Spleen (tissue), 11 donors: ENCODE results near the gene PTX4. TPM values are rescaled to one million over a fixed set of nuclear protein-coding genes. Genes with fewer than 3 reads are reported as not detected.
A peak's percentile ranks its signal among the peaks of the same experiment; 100 is the strongest.

Source experiments
- DNase-seq: peaks from one replicate; pipeline ENCODE4 v3.0.0-alpha.2; 2020
- H3K27ac ChIP-seq, 8 donors: fragments of 200-600 bp; sonication (generic) in 7 of 8; 1 replicate in 4 of 8; 2 replicates in 4 of 8; pipeline versions ENCODE4 v1.5.0 to v1.8.0; 2016 to 2021; ENCODE audit warnings: inconsistent platforms in 4 of 8, mild to moderate bottlenecking in 4 of 8, moderate library complexity in 1 of 8
- H3K27me3 ChIP-seq, 7 donors: fragments of 200-600 bp; sonication (generic) in 6 of 7; replicated peaks in 1 of 7; 1 replicate in 4 of 7; 2 replicates in 3 of 7; pipeline versions ENCODE4 v1.5.0 to v1.8.0; 2016 to 2021; ENCODE audit warnings: inconsistent platforms in 3 of 7, mild to moderate bottlenecking in 1 of 7
- H3K36me3 ChIP-seq, 6 donors: fragments of 200-600 bp; sonication (generic) in 5 of 6; 1 replicate in 4 of 6; 2 replicates in 2 of 6; pipeline versions ENCODE4 v1.5.0 to v1.8.0; 2016 to 2021; ENCODE audit warnings: inconsistent platforms in 2 of 6
- H3K4me1 ChIP-seq, 6 donors: fragments of 200-600 bp; sonication (generic) in 5 of 6; 1 replicate in 3 of 6; 2 replicates in 3 of 6; pipeline versions ENCODE4 v1.5.0 to v1.8.0; 2016 to 2021; ENCODE audit warnings: inconsistent platforms in 3 of 6
- H3K4me3 ChIP-seq, 8 donors: fragments of 200-600 bp; sonication (generic) in 7 of 8; 1 replicate in 4 of 8; 2 replicates in 4 of 8; pipeline versions ENCODE4 v1.5.0 to v1.8.0; 2016 to 2021; ENCODE audit warnings: inconsistent platforms in 4 of 8, mild to moderate bottlenecking in 4 of 8, moderate library complexity in 2 of 8
- H3K9me3 ChIP-seq, 8 donors: fragments of 200-600 bp; sonication (generic) in 7 of 8; 1 replicate in 4 of 8; 2 replicates in 4 of 8; pipeline versions ENCODE4 v1.5.0 to v1.8.0; 2016 to 2021; ENCODE audit warnings: inconsistent platforms in 4 of 8
- POLR2A ChIP-seq, 3 donors: fragments of 450-650 bp; IDR thresholded peaks; one replicate each; pipeline ENCODE4 v1.5.1; 2017; ENCODE audit warnings: antibody characterized with exemption in 3 of 3, mild to moderate bottlenecking in 1 of 3
- POLR2AphosphoS5 ChIP-seq, 3 donors: sonication (generic); formaldehyde crosslinking; IDR thresholded peaks; one replicate each; pipeline ENCODE4 v1.5.1; 2017; ENCODE audit warnings: antibody characterized with exemption in 3 of 3
- WGBS, 5 donors: extraction: QIAGEN DNeasy Blood & Tissue Kit in 3 of 5; methylation state at CpG; one replicate each; pipeline versions ENCODE4 v1.1.5 to v1.1.7; 2013 to 2018; 5-methylcytosine and 5-hydroxymethylcytosine counted together
- intact Hi-C: fragments of 100-400 bp; cut with DNase I; formaldehyde crosslinking; loops from one replicate; pipeline ENCODE4 v1.15.0; 2023; ENCODE audit warnings: low total_unique reads
- polyA plus RNA-seq, 3 donors: library from polyadenylated mRNA; stranded (reverse); fragments of 200-250 nt; gene quantifications; one replicate each; pipeline ENCODE4 v1.2.1, GENCODE V29; 2013
- total RNA-seq, 7 donors: library from RNA; depleted of rRNA in 3 of 7; stranded (reverse); fragments of >200 nt in 3 of 7; fragmentation: NEBNext Ultra II Directional in 4 of 7; extraction: Animal tissue kit (Norgen Biotek cat#: 25700) in 4 of 7; gene quantifications; one replicate each; pipeline versions ENCODE4 v1.1.0 to v1.2.1, GENCODE V29; 2016 to 2021
- TF ChIP-seq, protein P1 (sequence below), 11 experiments: fragments of 200-600 bp in 7 of 11; fragments of 450-650 bp in 4 of 11; sonication (generic) in 4 of 11; IDR thresholded peaks in 8 of 11; conservative IDR thresholded peaks in 3 of 11; 1 replicate in 7 of 11; 2 replicates in 4 of 11; pipeline versions ENCODE4 v1.4.0 to v1.8.0; 2016 to 2021; ENCODE audit warnings: antibody characterized with exemption in 11 of 11, inconsistent platforms in 4 of 11, mild to moderate bottlenecking in 1 of 11
- donor health status: healthy with polysubstance abuse.
- donor health status: DM: no; HTN: no; CAD: no; lungs with moderate emphysema.
- donor health status: DM: no; HTN: no; CAD: no.
- donor health status: Bipolar disorder and iron deficiency.
- donor health status: healthy.
- donor health status: DM: no; HTN: no; CAD: no.
- donor health status: DM: yes; HTN: yes; CAD: no.

PTX4 gene
- total and polyA plus RNA-seq, 10 donors: 0.03 to 0.85 (median 0.44) TPM; not detected in 3

- intact Hi-C loops: no loop called here
- 91 to 95% (median 93%) methylated on average over 15 to 16 of the region's 16 CpGs for WGBS, 5 donors
- H3K4me3 ChIP-seq: no peak overlapping the region
- H3K27ac ChIP-seq: no peak overlapping the region
- peaks cover 0 to 36% (median 8%) of the 10 kb centered on the region in 6 donors for H3K36me3 ChIP-seq
- H3K9me3 ChIP-seq: peaks cover 0 to 19% (median 16%) of the 10 kb centered on the region in 8 donors
- TF ChIP-seq, protein P1, sequence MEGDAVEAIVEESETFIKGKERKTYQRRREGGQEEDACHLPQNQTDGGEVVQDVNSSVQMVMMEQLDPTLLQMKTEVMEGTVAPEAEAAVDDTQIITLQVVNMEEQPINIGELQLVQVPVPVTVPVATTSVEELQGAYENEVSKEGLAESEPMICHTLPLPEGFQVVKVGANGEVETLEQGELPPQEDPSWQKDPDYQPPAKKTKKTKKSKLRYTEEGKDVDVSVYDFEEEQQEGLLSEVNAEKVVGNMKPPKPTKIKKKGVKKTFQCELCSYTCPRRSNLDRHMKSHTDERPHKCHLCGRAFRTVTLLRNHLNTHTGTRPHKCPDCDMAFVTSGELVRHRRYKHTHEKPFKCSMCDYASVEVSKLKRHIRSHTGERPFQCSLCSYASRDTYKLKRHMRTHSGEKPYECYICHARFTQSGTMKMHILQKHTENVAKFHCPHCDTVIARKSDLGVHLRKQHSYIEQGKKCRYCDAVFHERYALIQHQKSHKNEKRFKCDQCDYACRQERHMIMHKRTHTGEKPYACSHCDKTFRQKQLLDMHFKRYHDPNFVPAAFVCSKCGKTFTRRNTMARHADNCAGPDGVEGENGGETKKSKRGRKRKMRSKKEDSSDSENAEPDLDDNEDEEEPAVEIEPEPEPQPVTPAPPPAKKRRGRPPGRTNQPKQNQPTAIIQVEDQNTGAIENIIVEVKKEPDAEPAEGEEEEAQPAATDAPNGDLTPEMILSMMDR (IDR thresholded peaks at IDR 0.05 in 8 of 11, conservative IDR thresholded peaks at IDR 0.05 in 3 of 11): no peak
- TF ChIP-seq POLR2AphosphoS5 (IDR thresholded peaks at IDR 0.05) (no peak), POLR2A (IDR thresholded peaks at IDR 0.05) (no peak)
- no peaks in the 10 kb centered on the region for H3K27me3 ChIP-seq
- no peak for DNase-seq
- no peaks in the 10 kb centered on the region for H3K4me1 ChIP-seq
Measured at GRCh38 chr16:1518626-1519135, 29.9 kb upstream of the PTX4 start.

- no peak overlapping the region for H3K4me3 ChIP-seq
- H3K27ac ChIP-seq: no peak overlapping the region
- H3K9me3 ChIP-seq: peaks cover 0 to 21% (median 17%) of the 10 kb centered on the region in 8 donors
- H3K4me1 ChIP-seq: peaks cover 0 to 39% (median 11%) of the 10 kb centered on the region in 6 donors
- TF ChIP-seq POLR2A (IDR thresholded peaks at IDR 0.05): no peak
- TF ChIP-seq, protein P1 (IDR thresholded peaks at IDR 0.05 in 8 of 11, conservative IDR thresholded peaks at IDR 0.05 in 3 of 11): no peak
- no peak for TF ChIP-seq POLR2AphosphoS5 (IDR thresholded peaks at IDR 0.05)
- WGBS, 5 donors: 65 to 100% (median 97%) methylated on average over 3 of the region's 3 CpGs
- no peaks in the 10 kb centered on the region for H3K27me3 ChIP-seq
- no peak for DNase-seq
- intact Hi-C loops: no loop called here
- H3K36me3 ChIP-seq: peaks cover 0 to 37% (median 9%) of the 10 kb centered on the region in 6 donors
Measured at GRCh38 chr16:1514507-1514906, 25.8 kb upstream of the PTX4 start.

- Histone ChIP-seq H3K4me1 (peaks cover 0 to 48% (median 15%) of the 10 kb centered on the region in 6 donors), H3K27ac (peak overlapping the region in 4 of 8 donors; percentile 41 to 73 (median 50)), H3K4me3 (no peak overlapping the region), H3K36me3 (peaks cover 0 to 39% (median 17%) of the 10 kb centered on the region in 6 donors), H3K27me3 (no peaks in the 10 kb centered on the region), H3K9me3 (peaks cover 0 to 21% (median 17%) of the 10 kb centered on the region in 8 donors)
- intact Hi-C loops: no loop called here
- 75 to 87% (median 81%) methylated on average over 15 of the region's 15 CpGs for WGBS, 5 donors
- peak in 2 of 3 donors; percentile 37 to 59 for TF ChIP-seq POLR2AphosphoS5 (IDR thresholded peaks at IDR 0.05)
- TF ChIP-seq POLR2A (IDR thresholded peaks at IDR 0.05): no peak
- DNase-seq: no peak
Measured at GRCh38 chr16:1512774-1513173, 24.0 kb upstream of the PTX4 start.

- TF ChIP-seq, protein P1 (IDR thresholded peaks at IDR 0.05 in 8 of 11, conservative IDR thresholded peaks at IDR 0.05 in 3 of 11): no peak
- WGBS, 5 donors: 69 to 83% (median 78%) methylated on average over 25 to 30 of the region's 30 CpGs
- no peak overlapping the region for H3K4me3 ChIP-seq
- H3K4me1 ChIP-seq: peaks cover 0 to 48% (median 15%) of the 10 kb centered on the region in 6 donors
- no peak for DNase-seq
- peaks cover 0 to 21% (median 17%) of the 10 kb centered on the region in 8 donors for H3K9me3 ChIP-seq
- H3K27ac ChIP-seq: peak overlapping the region in 4 of 8 donors; percentile 41 to 73 (median 50)
- H3K36me3 ChIP-seq: peaks cover 0 to 47% (median 22%) of the 10 kb centered on the region in 6 donors
- intact Hi-C loops: no loop called here
- H3K27me3 ChIP-seq: no peaks in the 10 kb centered on the region
Measured at GRCh38 chr16:1511662-1512569, 23.2 kb upstream of the PTX4 start.
